ENCODE measurements around the gene PNMA8C.

Gene PNMA8C

DNA sequence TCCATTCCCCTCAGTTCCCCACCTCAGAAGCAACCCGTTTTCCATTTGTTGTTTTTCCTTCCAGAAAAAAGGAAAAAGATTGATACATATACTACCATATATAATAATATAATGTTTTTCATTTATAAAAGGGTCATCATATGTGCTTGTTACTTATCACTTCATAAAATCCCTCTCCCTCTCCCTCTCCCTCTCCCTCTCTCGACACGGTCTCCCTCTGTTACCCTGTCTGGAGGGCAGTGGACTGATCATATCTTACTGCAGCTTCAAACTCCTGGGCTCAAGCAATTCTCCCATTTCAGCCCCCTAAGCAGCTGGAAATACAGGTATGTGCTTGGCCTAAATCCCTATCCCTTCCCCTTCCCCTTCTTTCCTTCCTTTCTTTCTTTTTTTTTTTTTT is 25.5 kb upstream of the PNMA8C start:
- H3K27ac ChIP-seq, result no peak overlapping the region
- TF ChIP-seq ZFX (IDR thresholded peaks at IDR 0.05; ENCODE audit: borderline replicate concordance) (no peak), CTCF (IDR thresholded peaks at IDR 0.05) (no peak)

DNA sequence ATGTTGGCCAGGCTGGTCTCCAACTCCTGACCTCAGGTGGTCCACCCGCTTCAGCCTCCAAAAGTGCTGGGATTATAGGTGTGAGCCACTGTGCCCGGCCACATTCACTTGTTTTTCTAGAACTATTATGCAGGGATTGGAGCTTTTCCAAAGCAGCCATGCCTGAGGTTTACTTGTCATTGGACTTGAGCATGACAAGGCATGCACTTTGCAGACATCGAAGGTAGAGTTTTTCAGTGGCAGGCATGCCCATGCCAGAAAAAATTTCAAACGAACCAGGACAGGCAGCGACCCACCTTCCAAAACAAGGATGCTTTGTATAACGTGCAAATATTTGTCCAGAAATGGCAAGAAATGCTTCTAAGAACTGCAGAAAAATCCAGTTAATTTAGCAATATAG is 24.9 kb upstream of the PNMA8C start:
- TF ChIP-seq CTCF (IDR thresholded peaks at IDR 0.05), result no peak
- no peak for TF ChIP-seq ZFX (IDR thresholded peaks at IDR 0.05; ENCODE audit: borderline replicate concordance)

GRCh38 chr19:46452186-46452585 is 23.4 kb upstream of the PNMA8C start:
- TF ChIP-seq CTCF (IDR thresholded peaks at IDR 0.05) (no peak), ZFX (IDR thresholded peaks at IDR 0.05; ENCODE audit: borderline replicate concordance) (no peak)
- H3K27ac ChIP-seq, result no peak overlapping the region

More for the DNA sequence above, 24.9 kb upstream of the PNMA8C start:
- H3K27ac ChIP-seq, result no peak overlapping the region

DNA sequence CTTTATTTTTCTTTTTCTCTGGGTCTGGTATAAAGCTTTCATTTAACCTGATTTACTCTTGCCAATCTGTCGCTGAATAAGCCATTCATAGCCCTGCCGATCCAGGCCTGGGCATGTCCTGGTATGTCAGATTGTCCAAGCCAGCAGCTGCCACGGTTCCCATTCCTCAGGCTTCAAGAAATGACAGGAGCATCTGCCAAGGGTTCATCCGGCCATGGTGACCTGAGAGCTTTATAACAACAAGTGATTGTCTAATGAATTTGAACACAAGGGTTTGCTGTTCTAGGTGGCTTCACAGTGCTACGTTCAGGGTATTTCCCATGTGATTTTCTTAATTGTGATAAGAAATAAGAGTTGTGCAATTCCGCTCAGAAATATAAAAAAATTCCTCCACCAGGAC is 22.6 kb upstream of the PNMA8C start:
- TF ChIP-seq ZFX (IDR thresholded peaks at IDR 0.05; ENCODE audit: borderline replicate concordance) (no peak), CTCF (IDR thresholded peaks at IDR 0.05) (no peak)
- no peak overlapping the region for H3K27ac ChIP-seq

DNA sequence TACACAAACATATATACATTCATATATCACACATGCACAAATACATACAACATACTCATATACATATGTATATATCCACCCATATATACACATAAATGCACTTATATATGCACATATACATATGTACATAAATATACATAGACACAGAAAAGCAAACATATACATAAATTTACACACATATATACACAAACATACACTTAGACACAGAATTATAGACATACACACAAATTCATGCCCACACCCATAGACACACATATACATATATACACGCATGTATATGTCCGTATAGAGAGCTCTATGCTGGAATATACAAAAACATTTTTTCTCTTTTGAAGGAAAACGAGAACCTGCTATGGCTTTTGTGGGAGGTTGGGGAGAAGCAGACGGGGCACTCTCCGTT is 22.0 kb upstream of the PNMA8C start:
- no peak for TF ChIP-seq CTCF (IDR thresholded peaks at IDR 0.05)
- TF ChIP-seq ZFX (IDR thresholded peaks at IDR 0.05; ENCODE audit: borderline replicate concordance), result no peak
- no peak overlapping the region for H3K27ac ChIP-seq

- no peak for TF ChIP-seq CTCF (IDR thresholded peaks at IDR 0.05)
- TF ChIP-seq ZFX (IDR thresholded peaks at IDR 0.05; ENCODE audit: borderline replicate concordance), result no peak
- H3K27ac ChIP-seq, result no peak overlapping the region
These were observed 20.5 kb upstream of the PNMA8C start for GRCh38 chr19:46449228-46449627.

DNA sequence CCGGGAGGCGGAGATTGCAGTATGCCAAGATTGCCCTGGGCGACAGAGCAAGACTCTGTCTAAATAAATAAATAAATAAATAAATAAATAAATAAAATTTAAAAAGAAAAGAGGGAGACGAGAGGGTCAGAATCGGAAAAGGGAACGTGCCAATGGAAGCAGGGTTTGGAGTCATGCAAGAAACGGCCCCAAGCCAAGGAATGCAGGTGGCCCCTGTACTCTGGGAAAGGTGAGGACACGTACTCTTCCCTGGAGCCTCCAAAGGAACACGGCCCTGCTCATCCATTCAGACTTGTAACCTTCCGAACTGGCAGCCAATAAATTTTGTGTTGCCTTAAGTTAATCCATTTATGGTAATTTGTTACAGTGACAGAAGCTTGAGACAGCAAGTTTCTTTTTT is 19.9 kb upstream of the PNMA8C start:
- TF ChIP-seq CTCF (IDR thresholded peaks at IDR 0.05) (no peak), ZFX (IDR thresholded peaks at IDR 0.05; ENCODE audit: borderline replicate concordance) (no peak)

More for the DNA sequence above, 19.9 kb upstream of the PNMA8C start:
- H3K27ac ChIP-seq, result no peak overlapping the region

Measured in 22Rv1 (cell line).